Ovary (tissue), 9 donors: ENCODE results near the gene TMPO. TPM values are rescaled to one million over a fixed set of nuclear protein-coding genes. Genes with fewer than 3 reads are reported as not detected.

ENCODE experiments used
- DNase-seq, 5 donors: peaks; one replicate each; pipeline ENCODE4 v3.0.0-alpha.2; 2019 to 2020
- H3K27ac ChIP-seq, 2 donors: fragments of 200-600 bp; one replicate each; pipeline versions ENCODE4 v1.5.1 to v1.8.0; 2019 to 2022
- H3K27me3 ChIP-seq: fragments of 200-600 bp; one replicate; pipeline ENCODE4 v1.8.0; 2022
- H3K36me3 ChIP-seq: fragments of 200-600 bp; sonication (generic); one replicate; pipeline ENCODE4 v1.5.1; 2019
- H3K4me1 ChIP-seq: one replicate; pipeline ENCODE4 v1.8.1; 2013; ENCODE audit warnings: mild to moderate bottlenecking, moderate library complexity; ENCODE audit not compliant: insufficient read depth
- H3K4me3 ChIP-seq: fragments of 200-600 bp; sonication (generic); one replicate; pipeline ENCODE4 v1.5.1; 2017
- H3K9me3 ChIP-seq, 2 donors: fragments of 200-600 bp in 1 of 2; sonication (generic) in 1 of 2; one replicate each; pipeline versions ENCODE4 v1.5.1 to v1.8.1; 2013 to 2019; ENCODE audit warnings: mild to moderate bottlenecking in 1 of 2, moderate library complexity in 1 of 2
- EP300 ChIP-seq: sonication (generic); formaldehyde crosslinking; IDR thresholded peaks from one replicate; pipeline ENCODE4 v1.6.1; 2017; ENCODE audit warnings: antibody characterized with exemption
- POLR2A ChIP-seq: fragments of 450-650 bp; IDR thresholded peaks from one replicate; pipeline ENCODE4 v1.6.1; 2017; ENCODE audit warnings: antibody characterized with exemption, mild to moderate bottlenecking, moderate library complexity
- WGBS, 3 donors: extraction: QIAGEN DNeasy Blood & Tissue Kit in 1 of 3; methylation state at CpG; one replicate each; pipeline versions ENCODE4 v1.1.5 to v1.1.7; 2013 to 2017; 5-methylcytosine and 5-hydroxymethylcytosine counted together
- intact Hi-C, 4 donors: fragments of 100-400 bp; cut with DNase I; formaldehyde crosslinking; loops; one replicate each; pipeline versions ENCODE4 v1.11.0 to v1.15.1; 2022 to 2023
- polyA plus RNA-seq, 2 donors: library from polyadenylated mRNA; stranded (reverse); fragments of 200-250 nt in 1 of 2; fragments of 350-450 nt in 1 of 2; fragmentation: Illumina TruSeq in 1 of 2; extraction: RNeasy Lipid Tissue Mini Kit (QIAGEN cat#74804) in 1 of 2; gene quantifications; one replicate each; pipeline ENCODE4 v1.2.3, GENCODE V29; 2013 to 2014
- total RNA-seq, 7 donors: library from RNA; depleted of rRNA in 2 of 7; stranded (reverse); fragments of >200 nt in 2 of 7; fragmentation: NEBNext Ultra II Directional in 3 of 7; extraction: Animal tissue kit (Norgen Biotek cat#: 25700) in 3 of 7; gene quantifications; one replicate each; pipeline versions ENCODE4 v1.1.0 to v1.2.4, GENCODE V29; 2016 to 2023
- TF ChIP-seq, protein P1 (sequence below), 3 donors: fragments of 450-650 bp in 2 of 3; fragments of 200-600 bp in 1 of 3; IDR thresholded peaks; one replicate each; pipeline versions ENCODE4 v1.5.1 to v1.8.0; 2016 to 2022; ENCODE audit warnings: antibody characterized with exemption in 3 of 3, mild to moderate bottlenecking in 1 of 3
- donor health status: DM: no; HTN: no; CAD: no; lungs with moderate emphysema.
- donor health status: DM: no; HTN: no; CAD: no.
- donor health status: Bipolar disorder and iron deficiency.
- donor health status: DM: yes; HTN: yes; CAD: no.
- donor health status: DM: no; HTN: no; CAD: no.
- donor health status: DM: yes; HTN: yes; CAD: no.

The TMPO gene
- total and polyA plus RNA-seq, 9 donors, result 48.4 to 144 (median 116) TPM

DNA sequence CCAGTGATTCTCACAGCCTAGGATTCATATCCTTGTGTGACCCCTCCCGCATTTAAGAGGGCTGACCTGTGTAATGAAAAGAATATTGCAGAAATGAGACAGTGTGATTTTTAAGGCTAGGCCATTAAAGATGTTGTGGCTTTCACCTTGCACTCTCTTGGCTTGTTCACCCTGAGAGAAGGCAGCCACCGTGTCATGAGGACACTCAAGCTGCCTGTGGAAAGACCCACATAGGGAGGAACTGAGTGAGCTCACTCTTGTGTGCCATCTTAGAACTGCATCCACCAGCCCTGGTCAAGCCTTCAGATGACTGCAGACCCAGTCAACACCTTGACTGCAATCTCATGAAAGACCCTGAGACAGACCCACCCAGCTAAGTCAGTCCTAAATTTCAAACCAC lies 46.3 kb upstream of the TMPO start:
- peaks cover 8% of the 10 kb centered on the region for H3K4me1 ChIP-seq
- H3K27ac ChIP-seq, result no peak overlapping the region
- 91 to 93% (median 93%) methylated on average over 2 of the region's 2 CpGs for WGBS, 3 donors
- H3K36me3 ChIP-seq, result no peaks in the 10 kb centered on the region
- no peak for DNase-seq
- intact Hi-C loops, result no loop called here
- TF ChIP-seq EP300 (no peak), POLR2A (no peak)
- TF ChIP-seq, protein P1, sequence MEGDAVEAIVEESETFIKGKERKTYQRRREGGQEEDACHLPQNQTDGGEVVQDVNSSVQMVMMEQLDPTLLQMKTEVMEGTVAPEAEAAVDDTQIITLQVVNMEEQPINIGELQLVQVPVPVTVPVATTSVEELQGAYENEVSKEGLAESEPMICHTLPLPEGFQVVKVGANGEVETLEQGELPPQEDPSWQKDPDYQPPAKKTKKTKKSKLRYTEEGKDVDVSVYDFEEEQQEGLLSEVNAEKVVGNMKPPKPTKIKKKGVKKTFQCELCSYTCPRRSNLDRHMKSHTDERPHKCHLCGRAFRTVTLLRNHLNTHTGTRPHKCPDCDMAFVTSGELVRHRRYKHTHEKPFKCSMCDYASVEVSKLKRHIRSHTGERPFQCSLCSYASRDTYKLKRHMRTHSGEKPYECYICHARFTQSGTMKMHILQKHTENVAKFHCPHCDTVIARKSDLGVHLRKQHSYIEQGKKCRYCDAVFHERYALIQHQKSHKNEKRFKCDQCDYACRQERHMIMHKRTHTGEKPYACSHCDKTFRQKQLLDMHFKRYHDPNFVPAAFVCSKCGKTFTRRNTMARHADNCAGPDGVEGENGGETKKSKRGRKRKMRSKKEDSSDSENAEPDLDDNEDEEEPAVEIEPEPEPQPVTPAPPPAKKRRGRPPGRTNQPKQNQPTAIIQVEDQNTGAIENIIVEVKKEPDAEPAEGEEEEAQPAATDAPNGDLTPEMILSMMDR (IDR thresholded peaks at IDR 0.05), result no peak
- H3K27me3 ChIP-seq, result no peaks in the 10 kb centered on the region
- no peak overlapping the region for H3K4me3 ChIP-seq
- no peaks in the 10 kb centered on the region for H3K9me3 ChIP-seq

DNA sequence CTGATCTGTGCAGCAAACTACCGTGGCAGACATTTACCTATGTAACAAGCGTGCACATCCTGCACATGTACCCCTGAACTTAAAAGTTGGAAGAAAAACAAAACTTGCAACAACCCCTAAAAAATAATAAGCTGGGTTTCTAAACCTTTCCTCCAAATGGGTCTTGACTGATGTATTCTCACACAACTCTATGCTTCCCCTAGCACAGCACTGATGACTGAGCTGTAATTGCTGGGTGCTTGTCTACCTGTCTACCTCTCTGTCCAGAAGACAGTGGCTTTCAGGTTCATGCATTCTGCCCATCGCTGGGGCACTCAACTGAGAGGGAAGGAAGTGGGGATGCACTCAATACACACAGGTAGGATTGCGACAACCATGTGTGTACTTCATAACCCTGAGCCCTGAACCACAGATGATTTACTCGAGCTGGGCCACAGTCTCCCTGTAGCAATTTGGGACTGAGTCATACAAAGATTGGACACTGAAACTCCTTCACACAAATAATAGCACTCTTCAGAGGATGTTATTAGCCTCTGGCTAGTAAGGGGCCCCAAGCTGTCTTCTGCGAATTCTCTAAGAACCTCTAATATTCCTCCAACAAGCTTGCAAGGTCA lies 44.8 kb upstream of the TMPO start:
- H3K9me3 ChIP-seq, result no peaks in the 10 kb centered on the region
- peak overlapping the region; percentile 49 to 57 for H3K27ac ChIP-seq
- peaks cover 8% of the 10 kb centered on the region for H3K4me1 ChIP-seq
- H3K4me3 ChIP-seq, result no peak overlapping the region
- no peak for TF ChIP-seq EP300
- TF ChIP-seq, protein P1 (IDR thresholded peaks at IDR 0.05), result no peak
- no peak for TF ChIP-seq POLR2A
- no peaks in the 10 kb centered on the region for H3K36me3 ChIP-seq
- DNase-seq, result peak in 1 of 5 donors; percentile 47
- WGBS, 3 donors, result 50 to 58% (median 55%) methylated on average over 6 of the region's 6 CpGs
- intact Hi-C loops, result no loop called here
- no peaks in the 10 kb centered on the region for H3K27me3 ChIP-seq

DNA sequence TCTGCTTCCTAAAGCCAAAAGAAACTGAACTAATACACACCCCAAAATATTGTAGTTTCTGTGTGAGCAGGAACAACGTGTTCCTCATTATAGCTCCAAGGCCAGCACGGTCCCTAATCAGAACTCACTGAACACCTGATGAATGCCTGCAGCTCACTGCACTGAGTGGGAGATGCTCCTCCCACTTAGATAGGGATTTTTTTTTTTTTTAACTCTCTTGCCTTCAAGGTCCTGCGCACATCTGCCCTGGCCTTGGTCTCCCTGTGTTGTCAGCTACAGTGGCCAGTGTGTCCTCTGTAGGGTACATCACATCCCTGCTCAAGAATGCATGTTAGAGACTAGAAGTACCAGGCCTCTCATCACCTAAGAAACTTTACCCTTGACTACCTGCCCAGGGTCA lies 44.3 kb upstream of the TMPO start:
- H3K4me3 ChIP-seq, result no peak overlapping the region
- peaks cover 8% of the 10 kb centered on the region for H3K4me1 ChIP-seq
- intact Hi-C loops, result no loop called here
- no peaks in the 10 kb centered on the region for H3K36me3 ChIP-seq
- WGBS, 3 donors, result 10 to 22% (median 11%) methylated on average over 3 of the region's 3 CpGs
- no peaks in the 10 kb centered on the region for H3K9me3 ChIP-seq
- H3K27me3 ChIP-seq, result no peaks in the 10 kb centered on the region
- DNase-seq, result peak; percentile 29 to 79 (median 68)
- TF ChIP-seq POLR2A (no peak), EP300 (no peak)
- TF ChIP-seq, protein P1 (IDR thresholded peaks at IDR 0.05), result no peak
- H3K27ac ChIP-seq, result peak overlapping the region; percentile 49 to 83

DNA sequence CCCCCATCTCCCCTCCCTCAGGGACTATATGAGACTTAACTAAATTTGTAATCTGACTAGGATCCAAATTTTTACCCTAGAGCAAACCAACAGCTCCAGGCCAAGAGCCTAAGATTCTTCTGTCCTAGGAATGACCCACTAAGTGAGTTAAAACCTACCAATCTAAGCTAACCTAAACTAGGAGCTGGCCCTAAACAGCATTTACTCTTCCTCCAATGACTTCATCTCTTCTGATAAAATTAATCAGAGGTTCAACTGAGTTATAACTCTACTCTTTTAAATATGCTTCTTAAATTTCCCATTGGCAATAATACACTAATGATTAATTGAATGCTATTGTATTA lies 39.9 kb upstream of the TMPO start:
- Histone ChIP-seq H3K4me3 (no peak overlapping the region), H3K27me3 (no peaks in the 10 kb centered on the region), H3K9me3 (no peaks in the 10 kb centered on the region), H3K27ac (peak overlapping the region in 1 of 2 donors; percentile 42), H3K4me1 (peaks cover 4% of the 10 kb centered on the region), H3K36me3 (no peaks in the 10 kb centered on the region)
- TF ChIP-seq EP300 (no peak), POLR2A (no peak)
- TF ChIP-seq, protein P1 (IDR thresholded peaks at IDR 0.05), result no peak
- no peak for DNase-seq
- intact Hi-C loops, result no loop called here
